ENCODE measurements around the gene LSG1. TPM values are rescaled to one million over a fixed set of nuclear protein-coding genes. Genes with fewer than 3 reads are reported as not detected.

LSG1 gene
- total and polyA plus RNA-seq, 2 donors (not counting 1 experiment from before 2014, with no cell fraction given), result 27.6 to 35.3 TPM

- Histone ChIP-seq H4K20me1 (ENCODE audit: control insufficient read depth, extremely low read depth, insufficient read depth, low read length) (no peaks in the 10 kb centered on the region), H3K27me3 (ENCODE audit: control insufficient read depth, insufficient read depth, low read length) (no peaks in the 10 kb centered on the region), H3K4me1 (ENCODE audit: control insufficient read depth, extremely low read depth, insufficient read depth, low read length) (no peaks in the 10 kb centered on the region), H3K27ac (ENCODE audit: insufficient read depth, low read length) (no peak overlapping the region), H3K9me3 (ENCODE audit: control insufficient read depth, insufficient read depth, low read depth, low read length) (no peaks in the 10 kb centered on the region), H3K4me2 (ENCODE audit: extremely low read depth, insufficient read depth, low read length) (no peak overlapping the region), H3K36me3 (ENCODE audit: control insufficient read depth, insufficient read depth, low read length) (no peaks in the 10 kb centered on the region), H3K79me2 (ENCODE audit: control insufficient read depth, insufficient read depth, low read length) (no peaks in the 10 kb centered on the region), H3K4me3 (replicated peaks in 1 of 4; ENCODE audit: control extremely low read depth in 1 of 4, insufficient read depth in 1 of 4, low read depth in 3 of 4, low read length in 4 of 4) (no peak overlapping the region), H2AFZ (ENCODE audit: low read length) (no peak overlapping the region), H3K9ac (ENCODE audit: insufficient read depth, low read length) (no peak overlapping the region)
- TF ChIP-seq, protein P1, sequence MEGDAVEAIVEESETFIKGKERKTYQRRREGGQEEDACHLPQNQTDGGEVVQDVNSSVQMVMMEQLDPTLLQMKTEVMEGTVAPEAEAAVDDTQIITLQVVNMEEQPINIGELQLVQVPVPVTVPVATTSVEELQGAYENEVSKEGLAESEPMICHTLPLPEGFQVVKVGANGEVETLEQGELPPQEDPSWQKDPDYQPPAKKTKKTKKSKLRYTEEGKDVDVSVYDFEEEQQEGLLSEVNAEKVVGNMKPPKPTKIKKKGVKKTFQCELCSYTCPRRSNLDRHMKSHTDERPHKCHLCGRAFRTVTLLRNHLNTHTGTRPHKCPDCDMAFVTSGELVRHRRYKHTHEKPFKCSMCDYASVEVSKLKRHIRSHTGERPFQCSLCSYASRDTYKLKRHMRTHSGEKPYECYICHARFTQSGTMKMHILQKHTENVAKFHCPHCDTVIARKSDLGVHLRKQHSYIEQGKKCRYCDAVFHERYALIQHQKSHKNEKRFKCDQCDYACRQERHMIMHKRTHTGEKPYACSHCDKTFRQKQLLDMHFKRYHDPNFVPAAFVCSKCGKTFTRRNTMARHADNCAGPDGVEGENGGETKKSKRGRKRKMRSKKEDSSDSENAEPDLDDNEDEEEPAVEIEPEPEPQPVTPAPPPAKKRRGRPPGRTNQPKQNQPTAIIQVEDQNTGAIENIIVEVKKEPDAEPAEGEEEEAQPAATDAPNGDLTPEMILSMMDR (conservative IDR thresholded peaks at IDR 0.05 in 1 of 2, IDR thresholded peaks at IDR 0.05 in 1 of 2; ENCODE audit: low read depth in 1 of 2, low read length in 2 of 2), result no peak
- no peak for TF ChIP-seq EZH2 (IDR thresholded peaks at IDR 0.05; ENCODE audit: low read length, missing control alignments)
- no peak for DNase-seq (ENCODE audit: low read depth in 2 of 2)
Measured at GRCh38 chr3:194713299-194714136, 41.5 kb upstream of the LSG1 start.

GRCh38 chr3:194711913-194712312 is 39.9 kb upstream of the LSG1 start:
- peak; percentile 53 to 93 for DNase-seq (ENCODE audit: low read depth in 2 of 2)
- H3K36me3 ChIP-seq (ENCODE audit: control insufficient read depth, insufficient read depth, low read length), result no peaks in the 10 kb centered on the region
- no peaks in the 10 kb centered on the region for H3K9me3 ChIP-seq (ENCODE audit: control insufficient read depth, insufficient read depth, low read depth, low read length)
- no peaks in the 10 kb centered on the region for H3K27me3 ChIP-seq (ENCODE audit: control insufficient read depth, insufficient read depth, low read length)
- TF ChIP-seq, protein P1 (conservative IDR thresholded peaks at IDR 0.05 in 1 of 2, IDR thresholded peaks at IDR 0.05 in 1 of 2; ENCODE audit: low read depth in 1 of 2, low read length in 2 of 2), result no peak
- TF ChIP-seq EZH2 (IDR thresholded peaks at IDR 0.05; ENCODE audit: low read length, missing control alignments), result no peak
- H3K4me3 ChIP-seq (replicated peaks in 1 of 4; ENCODE audit: control extremely low read depth in 1 of 4, insufficient read depth in 1 of 4, low read depth in 3 of 4, low read length in 4 of 4), result no peak overlapping the region
- no peak overlapping the region for H3K27ac ChIP-seq (ENCODE audit: insufficient read depth, low read length)
- no peak overlapping the region for H3K4me2 ChIP-seq (ENCODE audit: extremely low read depth, insufficient read depth, low read length)
- no peak overlapping the region for H2AFZ ChIP-seq (ENCODE audit: low read length)
- no peak overlapping the region for H3K9ac ChIP-seq (ENCODE audit: insufficient read depth, low read length)
- no peaks in the 10 kb centered on the region for H4K20me1 ChIP-seq (ENCODE audit: control insufficient read depth, extremely low read depth, insufficient read depth, low read length)
- no peaks in the 10 kb centered on the region for H3K4me1 ChIP-seq (ENCODE audit: control insufficient read depth, extremely low read depth, insufficient read depth, low read length)
- no peaks in the 10 kb centered on the region for H3K79me2 ChIP-seq (ENCODE audit: control insufficient read depth, insufficient read depth, low read length)

GRCh38 chr3:194711286-194711685 is 39.3 kb upstream of the LSG1 start:
- Histone ChIP-seq H3K27me3 (ENCODE audit: control insufficient read depth, insufficient read depth, low read length) (no peaks in the 10 kb centered on the region), H3K27ac (ENCODE audit: insufficient read depth, low read length) (no peak overlapping the region), H3K4me3 (replicated peaks in 1 of 4; ENCODE audit: control extremely low read depth in 1 of 4, insufficient read depth in 1 of 4, low read depth in 3 of 4, low read length in 4 of 4) (no peak overlapping the region), H3K36me3 (ENCODE audit: control insufficient read depth, insufficient read depth, low read length) (no peaks in the 10 kb centered on the region), H4K20me1 (ENCODE audit: control insufficient read depth, extremely low read depth, insufficient read depth, low read length) (no peaks in the 10 kb centered on the region), H3K4me2 (ENCODE audit: extremely low read depth, insufficient read depth, low read length) (no peak overlapping the region), H2AFZ (ENCODE audit: low read length) (no peak overlapping the region), H3K9me3 (ENCODE audit: control insufficient read depth, insufficient read depth, low read depth, low read length) (no peaks in the 10 kb centered on the region), H3K4me1 (ENCODE audit: control insufficient read depth, extremely low read depth, insufficient read depth, low read length) (no peaks in the 10 kb centered on the region), H3K79me2 (ENCODE audit: control insufficient read depth, insufficient read depth, low read length) (no peaks in the 10 kb centered on the region), H3K9ac (ENCODE audit: insufficient read depth, low read length) (no peak overlapping the region)
- no peak for DNase-seq (ENCODE audit: low read depth in 2 of 2)
- TF ChIP-seq, protein P1 (conservative IDR thresholded peaks at IDR 0.05 in 1 of 2, IDR thresholded peaks at IDR 0.05 in 1 of 2; ENCODE audit: low read depth in 1 of 2, low read length in 2 of 2), result no peak
